RWPE1 (cell line): ENCODE data around the gene ADD3.

Source experiments
- CTCF ChIA-PET: fragments of 350-600 bp; sonication (Branson Sonifier 250); formaldehyde crosslinking; extraction: SDS; loops from one replicate; lab custom pipeline; 2021; lab: Yijun Ruan, JAX
- POLR2A ChIA-PET: fragments of 400-600 bp; formaldehyde crosslinking; extraction: SDS; loops from one replicate; lab custom pipeline; 2020; ENCODE audit warnings: antibody characterized with exemption; ENCODE audit not compliant: low non-redundant PET; lab: Yijun Ruan, JAX
- DNase-seq: peaks from one replicate; pipeline ENCODE4 v3.0.0; 2012; ENCODE audit warnings: low spot score
- H3K27ac ChIP-seq: fragments of 450-650 bp; 2 replicates; pipeline ENCODE4 v1.5.1; 2017
- CTCF ChIP-seq: fragments of 450-650 bp; conservative IDR thresholded peaks from 2 replicates; pipeline ENCODE4 v1.5.1; 2017; ENCODE audit warnings: low read depth, mild to moderate bottlenecking

ADD3 gene

GRCh38 chr10:110074298-110074697 is 66.5 kb downstream of the ADD3 start:
- POLR2A ChIA-PET, result no interaction called here
- no peak overlapping the region for H3K27ac ChIP-seq
- no peak for TF ChIP-seq CTCF
- DNase-seq, result no peak
- CTCF ChIA-PET, result interaction anchor here (0.7 to 1.0 kb wide), 2 partner anchors 31 to 32 kb away, joined by 3 to 4 read pairs; no protein-coding TSS in a partner anchor

GRCh38 chr10:110074758-110075671 is 67.2 kb downstream of the ADD3 start:
- H3K27ac ChIP-seq, result no peak overlapping the region
- ChIA-PET POLR2A (no interaction called here), CTCF (interaction anchor here (0.5 to 1.0 kb wide), 4 partner anchors 31 to 178 kb away, joined by 3 to 4 read pairs (median 4); no protein-coding TSS in a partner anchor)
- no peak for TF ChIP-seq CTCF
- DNase-seq, result peak; percentile 45

GRCh38 chr10:110075686-110076085 is 67.9 kb downstream of the ADD3 start:
- no peak for TF ChIP-seq CTCF
- ChIA-PET POLR2A (no interaction called here), CTCF (interaction anchor here (0.6 kb wide), 1 partner anchor 70 kb away, joined by 4 read pairs; no protein-coding TSS in a partner anchor)
- no peak overlapping the region for H3K27ac ChIP-seq
- DNase-seq, result no peak

- DNase-seq, result peak; percentile 57
- ChIA-PET POLR2A (interaction anchor here (0.5 kb wide), 1 partner anchor 180 kb away, joined by 3 read pairs; no protein-coding TSS in a partner anchor), CTCF (interaction anchor here (0.6 to 0.7 kb wide), 3 partner anchors 89 to 1407 kb away, joined by 3 read pairs; no protein-coding TSS in a partner anchor)
- no peak overlapping the region for H3K27ac ChIP-seq
- no peak for TF ChIP-seq CTCF
Observed at GRCh38 chr10:110076559-110077318, 69.0 kb downstream of the ADD3 start.

GRCh38 chr10:110077436-110078130 is 69.8 kb downstream of the ADD3 start:
- CTCF ChIA-PET, result interaction anchor here (0.6 to 1.3 kb wide), 3 partner anchors 13 to 1408 kb away, joined by 3 to 4 read pairs (median 3); no protein-coding TSS in a partner anchor
- H3K27ac ChIP-seq, result no peak overlapping the region
- POLR2A ChIA-PET, result no interaction called here
- no peak for DNase-seq
- TF ChIP-seq CTCF, result no peak
